NCI-H2029 (cell line): ENCODE results near the gene TAAR6.
"Not testable (repeated sequence)": the region's sequence is repeated elsewhere in the genome, so short reads cannot be mapped to it uniquely, and the experiment has no call there.

Experiments
- DNase-seq: peaks from one replicate; lab custom pipeline; 2025; lab: John Stamatoyannopoulos, UW

The TAAR6 gene, protein sequence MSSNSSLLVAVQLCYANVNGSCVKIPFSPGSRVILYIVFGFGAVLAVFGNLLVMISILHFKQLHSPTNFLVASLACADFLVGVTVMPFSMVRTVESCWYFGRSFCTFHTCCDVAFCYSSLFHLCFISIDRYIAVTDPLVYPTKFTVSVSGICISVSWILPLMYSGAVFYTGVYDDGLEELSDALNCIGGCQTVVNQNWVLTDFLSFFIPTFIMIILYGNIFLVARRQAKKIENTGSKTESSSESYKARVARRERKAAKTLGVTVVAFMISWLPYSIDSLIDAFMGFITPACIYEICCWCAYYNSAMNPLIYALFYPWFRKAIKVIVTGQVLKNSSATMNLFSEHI

GRCh38 chr6:132570221-132570777 is at the start of gene TAAR6:
TAAR6 (plus strand) TSS chr6:132570322; CDS start chr6:132570322, 0 bp downstream.
- DNase-seq = no peak

- DNase-seq = no peak
Measured at GRCh38 chr6:132520953-132521352, 49.2 kb upstream of the TAAR6 start.

- no peak for DNase-seq
Measured at GRCh38 chr6:132524646-132525045, 45.5 kb upstream of the TAAR6 start.

GRCh38 chr6:132525866-132526265 is 44.3 kb upstream of the TAAR6 start:
- DNase-seq = no peak

DNA sequence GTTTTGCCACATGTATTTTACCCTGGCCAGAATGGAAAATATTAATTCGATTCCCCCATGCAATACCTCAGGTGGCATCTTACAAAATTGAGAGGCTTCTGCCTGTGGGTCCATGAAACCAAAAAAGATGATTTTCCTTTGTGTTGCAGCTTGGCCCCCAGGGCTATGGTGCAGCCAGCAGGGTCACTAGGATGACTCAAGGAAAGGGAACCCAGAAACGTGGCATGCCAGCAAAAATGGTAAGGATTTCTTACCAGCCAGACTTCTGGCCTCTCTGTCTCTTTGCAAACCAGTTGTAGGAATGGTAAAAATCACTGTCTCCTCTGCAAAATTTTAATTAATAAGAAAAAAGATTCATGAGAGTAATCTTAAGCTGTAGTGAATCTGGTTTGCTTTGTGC is 43.7 kb upstream of the TAAR6 start:
- no peak for DNase-seq

DNA sequence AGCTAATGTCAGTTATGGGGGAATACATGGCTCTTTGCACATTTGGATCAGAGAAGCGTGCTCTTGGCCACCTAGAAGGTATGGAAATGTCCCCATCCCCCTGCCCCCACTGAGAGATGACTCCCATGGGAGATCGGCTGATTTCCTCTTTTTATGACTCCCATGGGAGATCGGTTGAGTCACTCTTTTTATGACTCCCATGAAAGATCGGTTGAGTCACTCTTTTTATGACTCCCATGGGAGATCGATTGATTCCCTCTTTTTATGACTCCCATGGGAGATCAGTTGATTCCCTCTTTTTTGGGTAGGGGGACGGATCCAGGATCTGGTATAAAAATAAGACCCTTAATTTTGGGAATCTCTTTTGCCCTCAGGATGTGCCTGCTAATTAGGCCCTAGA is 42.3 kb upstream of the TAAR6 start:
- no peak for DNase-seq

DNA sequence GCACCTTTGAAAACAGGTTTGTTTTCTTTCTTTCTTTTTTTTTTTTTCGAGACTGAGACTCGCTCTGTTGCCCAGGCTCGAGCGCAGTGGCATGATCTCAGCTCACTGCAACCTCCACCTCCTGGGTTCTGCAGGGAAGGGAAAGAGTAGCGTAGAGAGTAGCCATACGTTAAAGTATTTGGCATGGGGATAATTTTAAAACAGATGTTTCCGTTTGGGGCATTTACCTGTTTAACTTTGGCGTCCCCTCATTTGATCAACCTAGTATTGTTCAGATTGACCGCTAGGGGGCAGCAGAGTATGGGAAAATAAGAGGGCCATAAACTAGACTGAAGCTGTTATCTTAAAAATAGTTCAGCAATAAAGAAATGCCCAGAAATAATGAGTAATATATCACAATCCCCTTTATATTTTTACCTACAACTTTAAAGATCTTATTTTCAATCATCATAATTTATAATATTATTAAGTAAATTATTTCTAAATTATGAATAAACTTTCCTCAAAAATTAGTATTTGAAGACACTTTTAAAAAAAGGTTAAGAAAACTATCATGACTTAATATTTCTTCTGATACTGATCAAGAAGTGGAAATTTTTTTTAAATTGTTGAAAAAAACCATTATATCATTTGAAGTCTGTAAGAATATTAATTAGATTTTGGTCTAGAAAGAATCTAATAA is 39.7 kb upstream of the TAAR6 start:
- peak; percentile 26 for DNase-seq

DNA sequence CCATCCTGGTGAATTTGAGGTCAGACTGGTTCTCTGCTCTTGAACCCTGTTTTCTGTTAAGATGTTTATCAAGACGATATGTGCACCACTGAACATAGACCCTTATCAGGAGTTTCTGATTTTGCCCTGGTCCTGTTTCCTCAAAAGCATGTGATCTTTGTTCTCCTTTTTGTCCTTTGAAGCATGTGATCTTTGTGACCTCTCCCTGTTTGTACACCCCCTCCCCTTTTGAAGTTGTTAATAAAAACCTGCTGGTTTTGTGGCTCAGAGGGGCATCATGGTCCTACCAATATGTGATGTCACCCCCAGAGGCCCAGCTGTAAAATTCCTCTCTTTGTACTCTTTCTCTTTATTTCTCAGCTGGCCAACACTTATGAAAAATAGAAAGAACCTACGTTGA is 35.6 kb upstream of the TAAR6 start:
- DNase-seq = not testable (repeated sequence)

GRCh38 chr6:132537145-132537544 is 33.0 kb upstream of the TAAR6 start:
- DNase-seq = no peak

DNA sequence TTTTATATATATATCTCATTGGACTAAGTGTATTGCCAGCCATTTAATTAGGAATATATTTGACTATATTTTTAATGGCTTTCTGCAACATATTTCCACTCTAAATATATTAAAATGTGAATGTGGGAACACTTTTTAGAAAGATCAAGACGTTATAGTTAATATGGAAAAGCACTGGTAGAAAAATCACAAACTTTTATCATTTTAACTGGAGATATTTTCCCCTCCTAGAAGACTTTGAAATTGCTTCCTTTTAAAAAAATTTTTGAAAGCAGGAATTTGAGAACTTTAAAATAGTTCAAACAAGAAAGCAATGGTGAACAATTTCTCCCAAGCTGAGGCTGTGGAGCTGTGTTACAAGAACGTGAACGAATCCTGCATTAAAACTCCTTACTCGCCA is 32.1 kb upstream of the TAAR6 start, which contains the start of gene TAAR9:
Gene TAAR9, plus strand, starts transcription at position 301 of the 400 bp plus-strand sequence. Its CDS starts 13 bp downstream, at position 314.
- no peak for DNase-seq

GRCh38 chr6:132544826-132545225 is 25.3 kb upstream of the TAAR6 start:
- no peak for DNase-seq

- DNase-seq = no peak
Measured at GRCh38 chr6:132548746-132549463, 21.2 kb upstream of the TAAR6 start.

- DNase-seq = no peak
Measured at GRCh38 chr6:132551214-132551613, 18.9 kb upstream of the TAAR6 start.

- DNase-seq = no peak
Measured at GRCh38 chr6:132552372-132552771, 17.8 kb upstream of the TAAR6 start, which contains the start of gene TAAR8. TAAR8 (plus strand) TSS chr6:132552672; CDS start chr6:132552693, 21 bp downstream.

DNA sequence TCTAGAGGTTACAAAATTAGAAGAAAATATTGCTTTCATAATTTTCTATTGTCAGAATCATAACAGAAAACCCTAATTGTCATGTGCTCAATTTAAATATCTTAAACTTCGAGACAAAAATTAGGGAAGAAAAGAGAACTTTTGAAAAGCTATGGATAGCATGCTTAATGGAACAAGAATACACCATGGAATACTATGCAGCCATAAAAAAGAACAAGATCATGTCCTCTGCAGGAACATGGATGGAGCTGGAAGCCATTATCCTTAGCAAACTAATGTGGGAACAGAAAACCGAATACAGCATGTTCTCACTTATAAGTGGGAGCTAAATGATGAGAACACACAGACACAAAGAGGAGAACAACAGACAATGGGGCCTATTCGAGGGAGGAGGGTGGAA is 10.0 kb upstream of the TAAR6 start:
- DNase-seq = not testable (repeated sequence)

DNA sequence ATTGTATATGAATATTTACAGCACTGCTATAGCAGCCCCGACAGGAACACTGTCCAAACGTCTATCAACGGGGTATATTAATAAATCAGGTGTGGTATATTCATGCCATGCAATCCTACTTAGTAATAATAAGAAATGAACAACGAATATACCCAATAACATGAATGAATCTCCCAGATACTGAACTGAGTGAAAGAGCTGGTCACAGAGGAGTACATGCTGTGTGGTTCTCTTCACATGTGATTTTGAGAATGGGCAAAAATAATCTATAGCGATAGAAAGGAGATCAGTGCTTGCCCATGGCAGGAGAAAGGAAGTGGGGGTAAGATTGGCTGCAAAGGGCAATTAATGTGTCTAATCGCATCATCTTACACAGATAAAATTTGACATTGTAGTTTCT is 3.7 kb upstream of the TAAR6 start:
- DNase-seq = no peak

- no peak for DNase-seq
Measured at GRCh38 chr6:132567566-132567965, 2.6 kb upstream of the TAAR6 start.

DNA sequence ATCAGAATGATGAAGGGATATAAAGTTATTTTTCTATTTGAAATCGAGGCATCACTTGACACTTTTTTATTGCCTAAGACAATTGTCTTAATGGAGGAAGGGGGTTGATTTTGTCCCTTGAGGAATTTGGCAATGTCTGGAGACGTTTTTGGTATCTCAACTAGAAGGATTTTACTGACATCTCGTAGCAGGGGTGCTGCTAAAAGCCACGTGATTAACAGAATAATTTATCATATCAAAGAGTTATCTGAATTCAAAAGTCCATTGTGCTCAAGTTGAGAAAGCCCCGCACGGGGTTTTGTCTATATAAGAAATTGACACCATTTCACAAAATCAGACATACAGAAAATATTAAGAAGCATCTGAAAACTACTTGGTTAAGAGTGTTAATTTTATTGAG is 1.5 kb upstream of the TAAR6 start:
- no peak for DNase-seq

GRCh38 chr6:132569170-132569569 is 952 bp upstream of the TAAR6 start:
- DNase-seq = no peak

GRCh38 chr6:132571774-132572173 is 1.7 kb downstream of the TAAR6 start:
- DNase-seq = no peak

- no peak for DNase-seq
Measured at GRCh38 chr6:132584698-132585097, 14.6 kb downstream of the TAAR6 start.

DNA sequence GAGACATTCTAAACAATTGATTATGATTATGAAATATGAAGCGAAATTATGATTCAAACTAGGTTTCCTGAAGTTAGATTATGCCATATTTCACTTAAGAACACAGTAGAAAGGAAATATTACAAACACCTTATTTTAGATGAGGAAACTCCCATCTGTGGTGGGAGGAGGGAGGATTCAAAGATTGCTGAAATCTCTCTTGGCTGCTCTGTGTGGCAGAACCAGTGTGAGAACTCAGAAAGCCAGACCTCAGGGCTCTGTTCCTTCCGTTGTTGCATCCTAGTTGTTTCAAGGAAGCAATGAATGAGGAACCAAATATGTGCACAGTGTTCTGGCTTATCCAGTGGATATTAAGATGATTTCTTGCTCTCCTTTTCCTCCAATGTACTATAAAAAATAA is 17.3 kb downstream of the TAAR6 start:
- no peak for DNase-seq
